ENCODE measurements around the gene PIK3R5.
"Not testable (repeated sequence)": the region's sequence is repeated elsewhere in the genome, so short reads cannot be mapped to it uniquely, and the experiment has no call there.

PIK3R5 gene

GRCh38 chr17:8896641-8897635 is 68.6 kb downstream of the PIK3R5 start:
- DNase-seq (ENCODE audit: low read depth): no peak

DNA sequence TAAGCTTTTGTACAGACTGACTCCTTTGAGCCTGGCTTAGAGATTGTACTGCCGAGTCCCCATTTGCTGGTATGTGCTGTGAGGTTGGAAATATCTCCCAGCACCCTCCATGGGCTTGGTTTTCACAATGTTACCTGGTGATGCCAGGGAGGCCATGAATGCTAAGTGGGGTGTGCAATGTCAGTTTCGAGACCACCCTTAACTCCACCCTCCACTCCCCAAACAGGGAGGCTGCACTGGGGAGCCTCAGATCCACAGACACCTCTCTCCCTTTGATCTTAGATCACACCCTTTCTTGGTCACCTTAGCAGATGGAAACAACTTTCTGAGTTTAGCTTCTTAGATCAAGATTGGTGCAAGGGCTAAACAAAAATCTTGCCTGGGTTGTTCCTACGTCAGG is 69.4 kb downstream of the PIK3R5 start:
- no peak for DNase-seq (ENCODE audit: low read depth)

- DNase-seq (ENCODE audit: low read depth): peak; percentile 58
Observed at GRCh38 chr17:8894673-8895578, 70.6 kb downstream of the PIK3R5 start.

DNA sequence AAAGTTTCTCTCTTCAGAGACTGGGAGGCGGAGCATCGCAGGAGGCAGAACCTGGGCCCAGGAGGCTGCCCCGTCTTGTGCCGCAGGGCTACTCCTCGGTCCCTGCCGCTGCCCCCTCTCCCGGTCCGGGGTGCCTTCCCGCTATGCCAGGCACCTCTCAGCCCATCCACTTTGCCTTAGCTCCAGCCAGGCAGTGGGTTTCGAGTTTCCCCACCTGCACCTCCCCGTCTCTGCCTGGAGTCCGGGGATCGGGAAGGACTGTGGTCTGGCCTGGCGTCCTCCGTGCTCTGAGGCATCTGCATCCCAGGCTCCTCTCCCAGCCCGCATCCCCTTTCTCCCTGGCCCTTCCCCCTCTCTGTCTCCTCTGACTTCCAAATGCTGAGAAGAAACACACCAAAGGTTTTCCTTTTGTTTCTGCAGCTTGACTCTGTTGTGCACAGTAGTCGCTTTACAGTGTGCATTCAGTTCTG is 71.3 kb downstream of the PIK3R5 start:
- no peak for DNase-seq (ENCODE audit: low read depth)

GRCh38 chr17:8893621-8894201 is 71.8 kb downstream of the PIK3R5 start:
- DNase-seq (ENCODE audit: low read depth): no peak

GRCh38 chr17:8893059-8893458 is 72.4 kb downstream of the PIK3R5 start:
- DNase-seq (ENCODE audit: low read depth): no peak

GRCh38 chr17:8892338-8892690 is 73.2 kb downstream of the PIK3R5 start:
- DNase-seq (ENCODE audit: low read depth): peak; percentile 13

DNA sequence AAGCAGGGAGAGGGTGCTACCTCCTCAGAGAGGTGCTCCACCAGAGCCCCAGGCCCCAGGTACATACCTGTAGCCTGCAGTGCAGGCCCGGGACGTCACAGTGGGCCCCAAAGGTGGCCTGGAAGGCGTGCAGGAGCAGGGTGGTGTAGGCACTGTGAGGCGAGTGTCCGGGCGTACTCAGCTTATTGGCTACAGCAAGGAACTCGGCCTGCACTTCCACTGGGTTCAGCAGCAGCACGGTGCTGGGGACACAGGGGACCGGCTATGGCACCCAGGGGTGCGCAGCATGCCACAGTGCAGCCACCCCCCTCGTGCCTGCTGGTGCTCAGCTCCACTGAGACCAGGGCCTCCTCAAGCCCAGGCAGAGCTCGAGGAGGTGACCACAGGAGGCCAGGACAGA is 74.8 kb downstream of the PIK3R5 start:
- no peak for DNase-seq (ENCODE audit: low read depth)

GRCh38 chr17:8889458-8890210 is 75.9 kb downstream of the PIK3R5 start:
- DNase-seq (ENCODE audit: low read depth): no peak

GRCh38 chr17:8888704-8889302 is 76.7 kb downstream of the PIK3R5 start:
- DNase-seq (ENCODE audit: low read depth): no peak

DNA sequence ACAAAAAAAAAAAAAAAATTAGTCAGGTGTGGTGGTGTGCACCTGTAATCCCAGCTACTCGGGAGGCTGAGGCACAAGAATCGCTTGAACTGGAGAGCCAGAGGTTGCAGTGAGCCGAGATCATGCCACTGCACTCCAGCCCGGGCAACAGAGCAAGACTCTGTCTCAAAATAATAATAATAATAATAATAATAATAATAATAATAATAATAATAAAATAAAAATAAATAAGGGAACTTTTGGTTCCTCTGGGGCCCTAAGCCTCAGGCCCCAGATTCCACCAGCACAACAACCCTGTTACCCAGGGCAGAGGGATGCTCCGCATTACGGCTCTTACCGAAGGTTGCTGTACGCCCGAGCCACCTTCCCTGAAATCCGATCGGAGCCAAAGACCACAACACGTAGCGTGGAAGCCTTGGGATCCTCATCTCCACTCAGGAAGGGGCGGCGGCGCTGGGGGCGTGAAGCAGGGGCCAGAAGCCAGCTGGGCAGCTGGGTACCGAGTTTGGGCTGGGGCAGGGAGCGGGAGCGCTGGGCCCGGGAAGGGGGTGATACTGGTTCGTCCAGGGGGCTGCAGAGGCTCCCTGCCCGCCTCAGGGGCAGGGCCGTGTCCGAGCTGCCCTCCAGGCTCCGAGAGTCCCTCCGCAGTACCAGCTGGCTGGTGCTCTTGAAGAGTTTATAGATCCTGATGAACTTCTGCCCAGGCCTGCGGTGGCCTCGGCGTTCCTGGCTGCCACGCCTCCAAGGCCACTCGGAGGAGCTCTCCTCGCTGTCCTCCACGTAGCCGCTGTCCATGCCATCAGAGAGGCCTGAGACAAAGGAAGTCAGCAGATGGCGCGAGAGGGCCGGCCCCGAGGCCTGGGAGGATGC is 77.4 kb downstream of the PIK3R5 start:
- no peak for DNase-seq (ENCODE audit: low read depth)

DNA sequence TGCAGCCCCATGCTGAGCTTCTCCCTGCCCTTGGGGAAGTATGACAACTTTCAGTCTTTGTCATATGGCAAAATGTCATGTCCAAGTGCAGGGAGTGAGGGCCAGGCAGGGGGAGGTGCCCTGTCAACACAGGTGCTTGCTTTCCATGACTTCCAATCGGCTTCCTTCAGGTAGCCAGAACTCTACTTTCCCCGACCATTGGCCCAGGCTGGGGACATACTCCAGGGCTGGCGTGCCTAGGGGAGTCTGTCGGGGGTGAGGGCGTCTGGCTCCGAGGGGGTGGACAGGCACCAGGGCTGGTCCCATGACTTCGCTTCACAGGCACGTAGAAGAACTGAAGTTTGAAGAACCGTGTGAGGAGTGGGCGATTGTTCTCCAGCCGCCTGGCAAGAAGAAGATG is 78.2 kb downstream of the PIK3R5 start:
- no peak for DNase-seq (ENCODE audit: low read depth)

- no peak for DNase-seq (ENCODE audit: low read depth)
Observed at GRCh38 chr17:8885967-8886684, 79.4 kb downstream of the PIK3R5 start.

GRCh38 chr17:8885163-8885966 is 80.1 kb downstream of the PIK3R5 start:
- not testable (repeated sequence) for DNase-seq (ENCODE audit: low read depth)

- no peak for DNase-seq (ENCODE audit: low read depth)
Observed at GRCh38 chr17:8884336-8884990, 81.0 kb downstream of the PIK3R5 start.

- no peak for DNase-seq (ENCODE audit: low read depth)
Observed at GRCh38 chr17:8883353-8883752, 82.2 kb downstream of the PIK3R5 start.

GRCh38 chr17:8881606-8882005 is 83.9 kb downstream of the PIK3R5 start:
- no peak for DNase-seq (ENCODE audit: low read depth)

GRCh38 chr17:8880466-8880865 is 85.0 kb downstream of the PIK3R5 start:
- DNase-seq (ENCODE audit: low read depth): no peak

All from amniotic epithelial cell (primary cell).